ENCODE data around the gene MBOAT2.
"Not testable (repeated sequence)": the region's sequence is repeated elsewhere in the genome, so short reads cannot be mapped to it uniquely, and the experiment has no call there.

MBOAT2 gene

GRCh38 chr2:8895087-8895912 is 108.2 kb downstream of the MBOAT2 start:
- not testable (repeated sequence) for DNase-seq (ENCODE audit: low read depth in 2 of 2)

- DNase-seq (ENCODE audit: low read depth in 2 of 2): no peak
Observed at GRCh38 chr2:8893978-8894820, 109.3 kb downstream of the MBOAT2 start.

GRCh38 chr2:8893474-8893873 is 110.0 kb downstream of the MBOAT2 start:
- DNase-seq (ENCODE audit: low read depth in 2 of 2): no peak

GRCh38 chr2:8892111-8892510 is 111.4 kb downstream of the MBOAT2 start:
- no peak for DNase-seq (ENCODE audit: low read depth in 2 of 2)

GRCh38 chr2:8889978-8890377 is 113.5 kb downstream of the MBOAT2 start:
- DNase-seq (ENCODE audit: low read depth in 2 of 2): no peak

GRCh38 chr2:8888963-8889362 is 114.5 kb downstream of the MBOAT2 start:
- no peak for DNase-seq (ENCODE audit: low read depth in 2 of 2)

GRCh38 chr2:8886876-8887275 is 116.6 kb downstream of the MBOAT2 start:
- no peak for DNase-seq (ENCODE audit: low read depth in 2 of 2)

- no peak for DNase-seq (ENCODE audit: low read depth in 2 of 2)
Observed at GRCh38 chr2:8886202-8886518, 117.3 kb downstream of the MBOAT2 start.

- DNase-seq (ENCODE audit: low read depth in 2 of 2): no peak
Observed at GRCh38 chr2:8885449-8886201, 117.9 kb downstream of the MBOAT2 start.

GRCh38 chr2:8884812-8885211 is 118.7 kb downstream of the MBOAT2 start:
- DNase-seq (ENCODE audit: low read depth in 2 of 2): no peak

GRCh38 chr2:8882094-8882493 is 121.4 kb downstream of the MBOAT2 start:
- no peak for DNase-seq (ENCODE audit: low read depth in 2 of 2)

- no peak for DNase-seq (ENCODE audit: low read depth in 2 of 2)
Observed at GRCh38 chr2:8877894-8878293, 125.6 kb downstream of the MBOAT2 start.

- DNase-seq (ENCODE audit: low read depth in 2 of 2): no peak
Observed at GRCh38 chr2:8877332-8877731, 126.2 kb downstream of the MBOAT2 start.

GRCh38 chr2:8876628-8877027 is 126.9 kb downstream of the MBOAT2 start:
- DNase-seq (ENCODE audit: low read depth in 2 of 2): no peak

GRCh38 chr2:8872821-8873432 is 130.6 kb downstream of the MBOAT2 start:
- DNase-seq (ENCODE audit: low read depth in 2 of 2): no peak

GRCh38 chr2:8870441-8870840 is 133.0 kb downstream of the MBOAT2 start:
- DNase-seq (ENCODE audit: low read depth in 2 of 2): no peak

- no peak for DNase-seq (ENCODE audit: low read depth in 2 of 2)
Observed at GRCh38 chr2:8867363-8867762, 136.1 kb downstream of the MBOAT2 start.

- DNase-seq (ENCODE audit: low read depth in 2 of 2): no peak
Observed at GRCh38 chr2:8863331-8863953, 140.0 kb downstream of the MBOAT2 start.

GRCh38 chr2:8862230-8862629 is 141.3 kb downstream of the MBOAT2 start:
- no peak for DNase-seq (ENCODE audit: low read depth in 2 of 2)

GRCh38 chr2:8861797-8862196 is 141.7 kb downstream of the MBOAT2 start:
- DNase-seq (ENCODE audit: low read depth in 2 of 2): no peak

- no peak for DNase-seq (ENCODE audit: low read depth in 2 of 2)
Observed at GRCh38 chr2:8860239-8860638, 143.2 kb downstream of the MBOAT2 start.
